Measurements from ENCODE around the gene ILDR1.

GRCh38 chr3:122004991-122005565 lies 17.0 kb downstream of the ILDR1 start:
- TF ChIP-seq POLR2A (IDR thresholded peaks at IDR 0.05; ENCODE audit: low read depth, low read length) (no peak; the same call in 1 of the 2 replicates), POLR2AphosphoS5 (IDR thresholded peaks at IDR 0.05; ENCODE audit: low read depth, low read length) (no peak)
